Measurements from ENCODE around the gene ISL1. TPM values are rescaled to one million over a fixed set of nuclear protein-coding genes. Genes with fewer than 3 reads are reported as not detected.

Gene ISL1
- total RNA-seq, 1 experiment from 2014 or later: 0.36 TPM

DNA sequence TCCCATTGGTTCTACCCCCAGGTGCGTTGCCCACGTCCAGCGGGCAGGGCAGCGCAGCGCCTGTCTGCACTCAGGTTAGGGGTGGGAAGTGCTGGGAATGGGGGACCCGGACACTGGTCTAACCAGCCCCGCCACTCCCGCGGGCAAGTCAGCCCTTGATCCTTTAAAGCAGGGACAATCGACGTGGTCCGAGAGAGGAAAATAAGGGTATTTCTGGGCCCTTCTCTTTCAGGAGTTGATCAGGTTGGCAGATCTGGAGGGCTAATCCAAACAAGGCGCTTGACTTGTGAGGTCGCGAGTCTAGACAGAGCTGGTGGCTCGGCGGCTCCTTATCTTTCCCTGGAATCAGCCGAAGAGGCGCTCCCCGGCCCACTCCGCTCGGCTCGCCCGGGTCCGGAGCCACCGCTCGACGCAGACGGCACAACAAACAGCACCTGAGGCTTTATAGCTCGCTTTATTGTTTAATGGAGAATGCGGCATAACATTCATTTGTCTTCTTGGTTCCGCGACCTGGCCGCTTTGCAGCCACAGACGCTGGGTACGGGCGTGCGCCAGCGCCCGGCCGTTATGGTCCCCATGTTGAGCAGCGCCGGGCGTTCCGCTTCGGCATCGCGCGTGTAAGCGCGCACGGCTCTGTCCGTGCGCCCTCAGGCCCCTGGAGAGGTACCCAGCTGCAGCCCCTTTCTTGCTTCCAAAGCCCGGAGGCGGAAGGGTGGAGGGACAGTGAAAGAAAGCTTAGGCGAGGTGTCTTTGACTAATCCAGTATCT is 15.8 kb downstream of the ISL1 start:
- DNase-seq (ENCODE audit: low read depth, low spot score) (no peak), ATAC-seq (no peak)
- CTCF ChIA-PET: interaction anchor here (0.7 kb wide), 1 partner anchor 946 kb away, joined by 5 read pairs; no protein-coding TSS in a partner anchor
- no peaks in the 10 kb centered on the region for H3K4me1 ChIP-seq (ENCODE audit: control insufficient read depth, insufficient read depth, low read length)
- peaks cover 7% of the 10 kb centered on the region for H3K27me3 ChIP-seq (ENCODE audit: control insufficient read depth, insufficient read depth, low read length)
- no TSS peak for BruUV-seq (replicated peaks)
- H3K27ac ChIP-seq (ENCODE audit: low read length): no peak overlapping the region
- no peak overlapping the region for H3K4me3 ChIP-seq (ENCODE audit: low read depth in 2 of 2, low read length in 2 of 2)
- intact Hi-C loops (cut with micrococcal nuclease; ENCODE audit: unreplicated experiment) (no loop called here), in situ Hi-C loops (cut with HindIII; ENCODE audit: low pct_unique_long_range_greater_than_20kb, low sequenced_read_pairs) (no loop called here)
- POLR2A ChIA-PET: no interaction called here
- H3K9me3 ChIP-seq (ENCODE audit: control insufficient read depth, insufficient read depth, low read depth, low read length): no peaks in the 10 kb centered on the region
- no peaks in the 10 kb centered on the region for H3K36me3 ChIP-seq (ENCODE audit: control insufficient read depth, insufficient read depth, low read length)
- TF ChIP-seq POLR2AphosphoS5 (IDR thresholded peaks at IDR 0.05; ENCODE audit: low read depth, low read length) (no peak), TCF7L2 (IDR thresholded peaks at IDR 0.05; ENCODE audit: low read depth, low read length) (no peak), SIN3A (IDR thresholded peaks at IDR 0.05; ENCODE audit: borderline replicate concordance, insufficient read depth, low read depth, low read length) (no peak)
- TF ChIP-seq, protein P1, sequence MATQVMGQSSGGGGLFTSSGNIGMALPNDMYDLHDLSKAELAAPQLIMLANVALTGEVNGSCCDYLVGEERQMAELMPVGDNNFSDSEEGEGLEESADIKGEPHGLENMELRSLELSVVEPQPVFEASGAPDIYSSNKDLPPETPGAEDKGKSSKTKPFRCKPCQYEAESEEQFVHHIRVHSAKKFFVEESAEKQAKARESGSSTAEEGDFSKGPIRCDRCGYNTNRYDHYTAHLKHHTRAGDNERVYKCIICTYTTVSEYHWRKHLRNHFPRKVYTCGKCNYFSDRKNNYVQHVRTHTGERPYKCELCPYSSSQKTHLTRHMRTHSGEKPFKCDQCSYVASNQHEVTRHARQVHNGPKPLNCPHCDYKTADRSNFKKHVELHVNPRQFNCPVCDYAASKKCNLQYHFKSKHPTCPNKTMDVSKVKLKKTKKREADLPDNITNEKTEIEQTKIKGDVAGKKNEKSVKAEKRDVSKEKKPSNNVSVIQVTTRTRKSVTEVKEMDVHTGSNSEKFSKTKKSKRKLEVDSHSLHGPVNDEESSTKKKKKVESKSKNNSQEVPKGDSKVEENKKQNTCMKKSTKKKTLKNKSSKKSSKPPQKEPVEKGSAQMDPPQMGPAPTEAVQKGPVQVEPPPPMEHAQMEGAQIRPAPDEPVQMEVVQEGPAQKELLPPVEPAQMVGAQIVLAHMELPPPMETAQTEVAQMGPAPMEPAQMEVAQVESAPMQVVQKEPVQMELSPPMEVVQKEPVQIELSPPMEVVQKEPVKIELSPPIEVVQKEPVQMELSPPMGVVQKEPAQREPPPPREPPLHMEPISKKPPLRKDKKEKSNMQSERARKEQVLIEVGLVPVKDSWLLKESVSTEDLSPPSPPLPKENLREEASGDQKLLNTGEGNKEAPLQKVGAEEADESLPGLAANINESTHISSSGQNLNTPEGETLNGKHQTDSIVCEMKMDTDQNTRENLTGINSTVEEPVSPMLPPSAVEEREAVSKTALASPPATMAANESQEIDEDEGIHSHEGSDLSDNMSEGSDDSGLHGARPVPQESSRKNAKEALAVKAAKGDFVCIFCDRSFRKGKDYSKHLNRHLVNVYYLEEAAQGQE (IDR thresholded peaks at IDR 0.05; ENCODE audit: insufficient read depth in 1 of 2, low read depth in 2 of 2, low read length in 1 of 2): no peak
- TF ChIP-seq, protein P2, sequence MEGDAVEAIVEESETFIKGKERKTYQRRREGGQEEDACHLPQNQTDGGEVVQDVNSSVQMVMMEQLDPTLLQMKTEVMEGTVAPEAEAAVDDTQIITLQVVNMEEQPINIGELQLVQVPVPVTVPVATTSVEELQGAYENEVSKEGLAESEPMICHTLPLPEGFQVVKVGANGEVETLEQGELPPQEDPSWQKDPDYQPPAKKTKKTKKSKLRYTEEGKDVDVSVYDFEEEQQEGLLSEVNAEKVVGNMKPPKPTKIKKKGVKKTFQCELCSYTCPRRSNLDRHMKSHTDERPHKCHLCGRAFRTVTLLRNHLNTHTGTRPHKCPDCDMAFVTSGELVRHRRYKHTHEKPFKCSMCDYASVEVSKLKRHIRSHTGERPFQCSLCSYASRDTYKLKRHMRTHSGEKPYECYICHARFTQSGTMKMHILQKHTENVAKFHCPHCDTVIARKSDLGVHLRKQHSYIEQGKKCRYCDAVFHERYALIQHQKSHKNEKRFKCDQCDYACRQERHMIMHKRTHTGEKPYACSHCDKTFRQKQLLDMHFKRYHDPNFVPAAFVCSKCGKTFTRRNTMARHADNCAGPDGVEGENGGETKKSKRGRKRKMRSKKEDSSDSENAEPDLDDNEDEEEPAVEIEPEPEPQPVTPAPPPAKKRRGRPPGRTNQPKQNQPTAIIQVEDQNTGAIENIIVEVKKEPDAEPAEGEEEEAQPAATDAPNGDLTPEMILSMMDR (IDR thresholded peaks at IDR 0.05): no peak

DNA sequence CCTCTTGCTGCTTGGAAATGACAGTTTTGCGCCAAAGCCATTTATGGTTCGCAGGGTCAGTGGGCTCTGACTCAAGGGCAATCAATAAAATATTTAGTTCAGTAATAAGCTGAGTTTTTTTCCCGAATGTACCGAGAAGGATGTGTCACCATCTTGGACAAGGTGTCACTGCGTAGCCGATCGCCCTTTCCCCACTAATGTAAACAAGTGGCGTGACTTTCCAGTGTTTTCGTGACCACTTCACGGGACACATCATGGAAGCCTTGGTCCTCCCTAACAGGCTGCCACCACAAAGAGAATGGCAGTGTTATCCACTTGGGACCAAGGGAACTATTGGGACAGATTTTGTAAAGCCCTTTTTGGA is 16.4 kb downstream of the ISL1 start:
- BruUV-seq (replicated peaks): no TSS peak
- Histone ChIP-seq H3K27ac (ENCODE audit: low read length) (no peak overlapping the region), H3K36me3 (ENCODE audit: control insufficient read depth, insufficient read depth, low read length) (no peaks in the 10 kb centered on the region), H3K4me3 (ENCODE audit: low read depth in 2 of 2, low read length in 2 of 2) (no peak overlapping the region), H3K4me1 (ENCODE audit: control insufficient read depth, insufficient read depth, low read length) (no peaks in the 10 kb centered on the region), H3K9me3 (ENCODE audit: control insufficient read depth, insufficient read depth, low read depth, low read length) (no peaks in the 10 kb centered on the region), H3K27me3 (ENCODE audit: control insufficient read depth, insufficient read depth, low read length) (peaks cover 5% of the 10 kb centered on the region)
- DNase-seq (ENCODE audit: low read depth, low spot score) (no peak), ATAC-seq (no peak)
- TF ChIP-seq POLR2AphosphoS5 (IDR thresholded peaks at IDR 0.05; ENCODE audit: low read depth, low read length) (no peak), TCF7L2 (IDR thresholded peaks at IDR 0.05; ENCODE audit: low read depth, low read length) (no peak), SIN3A (IDR thresholded peaks at IDR 0.05; ENCODE audit: borderline replicate concordance, insufficient read depth, low read depth, low read length) (no peak)
- TF ChIP-seq, protein P2 (IDR thresholded peaks at IDR 0.05): no peak
- TF ChIP-seq, protein P1 (IDR thresholded peaks at IDR 0.05; ENCODE audit: insufficient read depth in 1 of 2, low read depth in 2 of 2, low read length in 1 of 2): no peak
- POLR2A ChIA-PET: no interaction called here
- CTCF ChIA-PET: interaction anchor here (0.7 kb wide), 1 partner anchor 945 kb away, joined by 5 read pairs; no protein-coding TSS in a partner anchor
- intact Hi-C loops (cut with micrococcal nuclease; ENCODE audit: unreplicated experiment): no loop called here
- in situ Hi-C loops (cut with HindIII; ENCODE audit: low pct_unique_long_range_greater_than_20kb, low sequenced_read_pairs): no loop called here
